ENCODE measurements around the gene PRSS50.
"Not testable (repeated sequence)": the region's sequence is repeated elsewhere in the genome, so short reads cannot be mapped to it uniquely, and the experiment has no call there.

PRSS50 gene

GRCh38 chr3:46750555-46751038, 32.9 kb upstream of the PRSS50 start:
- TF ChIP-seq ZFX (IDR thresholded peaks at IDR 0.05; ENCODE audit: borderline replicate concordance) (no peak), CTCF (IDR thresholded peaks at IDR 0.05) (no peak)
- H3K27ac ChIP-seq, result no peak overlapping the region

GRCh38 chr3:46749129-46749528, 31.5 kb upstream of the PRSS50 start:
- H3K27ac ChIP-seq, result no peak overlapping the region
- no peak for TF ChIP-seq ZFX (IDR thresholded peaks at IDR 0.05; ENCODE audit: borderline replicate concordance)
- no peak for TF ChIP-seq CTCF (IDR thresholded peaks at IDR 0.05)

- H3K27ac ChIP-seq, result no peak overlapping the region
- TF ChIP-seq CTCF (IDR thresholded peaks at IDR 0.05) (no peak), ZFX (IDR thresholded peaks at IDR 0.05; ENCODE audit: borderline replicate concordance) (no peak)
These were observed 30.5 kb upstream of the PRSS50 start for GRCh38 chr3:46748170-46748569.

- TF ChIP-seq ZFX (IDR thresholded peaks at IDR 0.05; ENCODE audit: borderline replicate concordance) (no peak), CTCF (IDR thresholded peaks at IDR 0.05) (no peak)
- H3K27ac ChIP-seq, result no peak overlapping the region
These were observed 29.0 kb upstream of the PRSS50 start for GRCh38 chr3:46746711-46747110.

- no peak overlapping the region for H3K27ac ChIP-seq
- no peak for TF ChIP-seq CTCF (IDR thresholded peaks at IDR 0.05)
- TF ChIP-seq ZFX (IDR thresholded peaks at IDR 0.05; ENCODE audit: borderline replicate concordance), result no peak
These were observed 25.4 kb upstream of the PRSS50 start for GRCh38 chr3:46742992-46743585.

- H3K27ac ChIP-seq, result not testable (repeated sequence)
These were observed 21.9 kb upstream of the PRSS50 start for GRCh38 chr3:46739565-46739964.

- no peak for TF ChIP-seq CTCF (IDR thresholded peaks at IDR 0.05)
- no peak for TF ChIP-seq ZFX (IDR thresholded peaks at IDR 0.05; ENCODE audit: borderline replicate concordance)
- H3K27ac ChIP-seq, result no peak overlapping the region
These were observed 19.7 kb upstream of the PRSS50 start for GRCh38 chr3:46737329-46737731.

All from 22Rv1 (cell line).